ENCODE measurements around the gene HMCN2. TPM values are rescaled to one million over a fixed set of nuclear protein-coding genes. Genes with fewer than 3 reads are reported as not detected.

HMCN2 gene
- total RNA-seq, 1 experiment from 2014 or later, result 8.6 TPM

DNA sequence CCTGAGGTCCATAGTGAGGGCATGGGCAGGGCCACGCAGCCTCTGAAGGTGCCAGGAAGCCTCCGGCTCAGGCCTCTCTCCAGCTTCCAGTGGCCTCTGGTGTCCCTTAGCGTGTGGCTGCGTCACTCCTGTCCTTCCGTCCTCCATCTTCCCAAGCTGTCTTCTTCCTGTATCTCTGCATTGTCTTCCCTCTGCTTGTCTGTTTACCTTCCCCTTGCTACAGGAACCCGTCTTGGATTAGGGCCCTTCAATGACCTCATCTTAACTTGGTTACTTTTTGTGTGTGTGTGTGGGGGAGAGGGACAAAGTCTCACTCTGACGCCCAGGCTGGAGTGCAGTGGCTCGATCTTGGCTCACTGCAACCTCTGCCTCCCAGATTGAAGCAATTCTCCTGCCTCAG, 193.6 kb downstream of the HMCN2 start:
- Histone ChIP-seq H3K18ac (ENCODE audit: insufficient read length, low read depth, low read length) (no peak overlapping the region), H4K91ac (ENCODE audit: insufficient read length, low read depth, low read length) (no peak overlapping the region), H3K79me1 (ENCODE audit: insufficient read depth, low read depth, low read length, poor library complexity, severe bottlenecking) (no peaks in the 10 kb centered on the region), H2AK5ac (ENCODE audit: insufficient read length, low read length) (no peak overlapping the region), H2BK15ac (ENCODE audit: low read depth, low read length) (no peak overlapping the region), H3T11ph (ENCODE audit: low read length) (no peak overlapping the region), H4K5ac (ENCODE audit: insufficient read length, low read depth, low read length) (no peak overlapping the region), H3K56ac (ENCODE audit: insufficient read length, low read depth, low read length) (no peak overlapping the region), H3K23ac (ENCODE audit: insufficient read length, low read depth, low read length) (no peak overlapping the region), H3K27ac (ENCODE audit: insufficient read length, low read depth, low read length) (no peak overlapping the region), H3K4me2 (ENCODE audit: insufficient read depth, insufficient read length, low read length) (no peak overlapping the region), H4K20me1 (ENCODE audit: control insufficient read depth, insufficient read depth, insufficient read length) (no peaks in the 10 kb centered on the region), H3K9me3 (ENCODE audit: control insufficient read depth, low read depth, low read length) (no peaks in the 10 kb centered on the region), H3K27me3 (ENCODE audit: insufficient read depth, low read length) (no peaks in the 10 kb centered on the region), H4K8ac (replicated peaks; ENCODE audit: insufficient read length, low read depth, low read length) (no peak overlapping the region), H3K4me1 (ENCODE audit: insufficient read depth, low read length) (no peaks in the 10 kb centered on the region), H2BK120ac (ENCODE audit: low read depth, low read length, poor library complexity, severe bottlenecking) (no peak overlapping the region), H3K9ac (ENCODE audit: extremely low read depth, insufficient read length, low read length) (no peak overlapping the region), H2BK5ac (ENCODE audit: insufficient read length, low read length) (no peak overlapping the region), H3K4ac (ENCODE audit: low read depth, low read length) (no peak overlapping the region), H2AFZ (ENCODE audit: low read length) (no peak overlapping the region), H2BK20ac (ENCODE audit: low read depth, low read length, poor library complexity, severe bottlenecking) (no peak overlapping the region), H2BK12ac (ENCODE audit: insufficient read length, low read depth, low read length) (no peak overlapping the region), H3K14ac (ENCODE audit: insufficient read depth, low read length) (no peak overlapping the region), H3K79me2 (ENCODE audit: insufficient read depth, low read length) (no peaks in the 10 kb centered on the region), H3K23me2 (ENCODE audit: insufficient read length, low read depth, low read length, poor library complexity, severe bottlenecking) (no peaks in the 10 kb centered on the region)
- Mint-ChIP-seq H3K4me3 (no peak overlapping the region), H3K4me1 (no peaks in the 10 kb centered on the region), H3K27me3 (ENCODE audit: low read depth) (no peaks in the 10 kb centered on the region; the same call in 1 of the 2 replicates), H3K9me3 (no peaks in the 10 kb centered on the region), H3K36me3 (ENCODE audit: insufficient read depth in 1 of 3, low read depth in 3 of 3) (peaks cover 1 to 9% (median 6%) of the 10 kb centered on the region in 3 experiments; a peak in 3 of 7 replicates), H3K27ac (no peak overlapping the region)
- DNase-seq, result no peak
- no CpG with 5 or more reads among the region's 8 CpGs for WGBS (ENCODE audit: extremely low coverage, insufficient read length, low lambda C conversion rate)
- TF ChIP-seq, protein P1, sequence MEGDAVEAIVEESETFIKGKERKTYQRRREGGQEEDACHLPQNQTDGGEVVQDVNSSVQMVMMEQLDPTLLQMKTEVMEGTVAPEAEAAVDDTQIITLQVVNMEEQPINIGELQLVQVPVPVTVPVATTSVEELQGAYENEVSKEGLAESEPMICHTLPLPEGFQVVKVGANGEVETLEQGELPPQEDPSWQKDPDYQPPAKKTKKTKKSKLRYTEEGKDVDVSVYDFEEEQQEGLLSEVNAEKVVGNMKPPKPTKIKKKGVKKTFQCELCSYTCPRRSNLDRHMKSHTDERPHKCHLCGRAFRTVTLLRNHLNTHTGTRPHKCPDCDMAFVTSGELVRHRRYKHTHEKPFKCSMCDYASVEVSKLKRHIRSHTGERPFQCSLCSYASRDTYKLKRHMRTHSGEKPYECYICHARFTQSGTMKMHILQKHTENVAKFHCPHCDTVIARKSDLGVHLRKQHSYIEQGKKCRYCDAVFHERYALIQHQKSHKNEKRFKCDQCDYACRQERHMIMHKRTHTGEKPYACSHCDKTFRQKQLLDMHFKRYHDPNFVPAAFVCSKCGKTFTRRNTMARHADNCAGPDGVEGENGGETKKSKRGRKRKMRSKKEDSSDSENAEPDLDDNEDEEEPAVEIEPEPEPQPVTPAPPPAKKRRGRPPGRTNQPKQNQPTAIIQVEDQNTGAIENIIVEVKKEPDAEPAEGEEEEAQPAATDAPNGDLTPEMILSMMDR (conservative IDR thresholded peaks at IDR 0.05), result no peak

All from H9 (cell line).